ENCODE measurements around the gene CAMK1D. TPM values are rescaled to one million over a fixed set of nuclear protein-coding genes. Genes with fewer than 3 reads are reported as not detected.

Gene CAMK1D
- total and polyA plus RNA-seq, 2 of the 8 experiments (the other 6 are each of a cell fraction or from before 2014, with no cell fraction given): 3.5 to 10.6 TPM

- TF ChIP-seq, protein P1, sequence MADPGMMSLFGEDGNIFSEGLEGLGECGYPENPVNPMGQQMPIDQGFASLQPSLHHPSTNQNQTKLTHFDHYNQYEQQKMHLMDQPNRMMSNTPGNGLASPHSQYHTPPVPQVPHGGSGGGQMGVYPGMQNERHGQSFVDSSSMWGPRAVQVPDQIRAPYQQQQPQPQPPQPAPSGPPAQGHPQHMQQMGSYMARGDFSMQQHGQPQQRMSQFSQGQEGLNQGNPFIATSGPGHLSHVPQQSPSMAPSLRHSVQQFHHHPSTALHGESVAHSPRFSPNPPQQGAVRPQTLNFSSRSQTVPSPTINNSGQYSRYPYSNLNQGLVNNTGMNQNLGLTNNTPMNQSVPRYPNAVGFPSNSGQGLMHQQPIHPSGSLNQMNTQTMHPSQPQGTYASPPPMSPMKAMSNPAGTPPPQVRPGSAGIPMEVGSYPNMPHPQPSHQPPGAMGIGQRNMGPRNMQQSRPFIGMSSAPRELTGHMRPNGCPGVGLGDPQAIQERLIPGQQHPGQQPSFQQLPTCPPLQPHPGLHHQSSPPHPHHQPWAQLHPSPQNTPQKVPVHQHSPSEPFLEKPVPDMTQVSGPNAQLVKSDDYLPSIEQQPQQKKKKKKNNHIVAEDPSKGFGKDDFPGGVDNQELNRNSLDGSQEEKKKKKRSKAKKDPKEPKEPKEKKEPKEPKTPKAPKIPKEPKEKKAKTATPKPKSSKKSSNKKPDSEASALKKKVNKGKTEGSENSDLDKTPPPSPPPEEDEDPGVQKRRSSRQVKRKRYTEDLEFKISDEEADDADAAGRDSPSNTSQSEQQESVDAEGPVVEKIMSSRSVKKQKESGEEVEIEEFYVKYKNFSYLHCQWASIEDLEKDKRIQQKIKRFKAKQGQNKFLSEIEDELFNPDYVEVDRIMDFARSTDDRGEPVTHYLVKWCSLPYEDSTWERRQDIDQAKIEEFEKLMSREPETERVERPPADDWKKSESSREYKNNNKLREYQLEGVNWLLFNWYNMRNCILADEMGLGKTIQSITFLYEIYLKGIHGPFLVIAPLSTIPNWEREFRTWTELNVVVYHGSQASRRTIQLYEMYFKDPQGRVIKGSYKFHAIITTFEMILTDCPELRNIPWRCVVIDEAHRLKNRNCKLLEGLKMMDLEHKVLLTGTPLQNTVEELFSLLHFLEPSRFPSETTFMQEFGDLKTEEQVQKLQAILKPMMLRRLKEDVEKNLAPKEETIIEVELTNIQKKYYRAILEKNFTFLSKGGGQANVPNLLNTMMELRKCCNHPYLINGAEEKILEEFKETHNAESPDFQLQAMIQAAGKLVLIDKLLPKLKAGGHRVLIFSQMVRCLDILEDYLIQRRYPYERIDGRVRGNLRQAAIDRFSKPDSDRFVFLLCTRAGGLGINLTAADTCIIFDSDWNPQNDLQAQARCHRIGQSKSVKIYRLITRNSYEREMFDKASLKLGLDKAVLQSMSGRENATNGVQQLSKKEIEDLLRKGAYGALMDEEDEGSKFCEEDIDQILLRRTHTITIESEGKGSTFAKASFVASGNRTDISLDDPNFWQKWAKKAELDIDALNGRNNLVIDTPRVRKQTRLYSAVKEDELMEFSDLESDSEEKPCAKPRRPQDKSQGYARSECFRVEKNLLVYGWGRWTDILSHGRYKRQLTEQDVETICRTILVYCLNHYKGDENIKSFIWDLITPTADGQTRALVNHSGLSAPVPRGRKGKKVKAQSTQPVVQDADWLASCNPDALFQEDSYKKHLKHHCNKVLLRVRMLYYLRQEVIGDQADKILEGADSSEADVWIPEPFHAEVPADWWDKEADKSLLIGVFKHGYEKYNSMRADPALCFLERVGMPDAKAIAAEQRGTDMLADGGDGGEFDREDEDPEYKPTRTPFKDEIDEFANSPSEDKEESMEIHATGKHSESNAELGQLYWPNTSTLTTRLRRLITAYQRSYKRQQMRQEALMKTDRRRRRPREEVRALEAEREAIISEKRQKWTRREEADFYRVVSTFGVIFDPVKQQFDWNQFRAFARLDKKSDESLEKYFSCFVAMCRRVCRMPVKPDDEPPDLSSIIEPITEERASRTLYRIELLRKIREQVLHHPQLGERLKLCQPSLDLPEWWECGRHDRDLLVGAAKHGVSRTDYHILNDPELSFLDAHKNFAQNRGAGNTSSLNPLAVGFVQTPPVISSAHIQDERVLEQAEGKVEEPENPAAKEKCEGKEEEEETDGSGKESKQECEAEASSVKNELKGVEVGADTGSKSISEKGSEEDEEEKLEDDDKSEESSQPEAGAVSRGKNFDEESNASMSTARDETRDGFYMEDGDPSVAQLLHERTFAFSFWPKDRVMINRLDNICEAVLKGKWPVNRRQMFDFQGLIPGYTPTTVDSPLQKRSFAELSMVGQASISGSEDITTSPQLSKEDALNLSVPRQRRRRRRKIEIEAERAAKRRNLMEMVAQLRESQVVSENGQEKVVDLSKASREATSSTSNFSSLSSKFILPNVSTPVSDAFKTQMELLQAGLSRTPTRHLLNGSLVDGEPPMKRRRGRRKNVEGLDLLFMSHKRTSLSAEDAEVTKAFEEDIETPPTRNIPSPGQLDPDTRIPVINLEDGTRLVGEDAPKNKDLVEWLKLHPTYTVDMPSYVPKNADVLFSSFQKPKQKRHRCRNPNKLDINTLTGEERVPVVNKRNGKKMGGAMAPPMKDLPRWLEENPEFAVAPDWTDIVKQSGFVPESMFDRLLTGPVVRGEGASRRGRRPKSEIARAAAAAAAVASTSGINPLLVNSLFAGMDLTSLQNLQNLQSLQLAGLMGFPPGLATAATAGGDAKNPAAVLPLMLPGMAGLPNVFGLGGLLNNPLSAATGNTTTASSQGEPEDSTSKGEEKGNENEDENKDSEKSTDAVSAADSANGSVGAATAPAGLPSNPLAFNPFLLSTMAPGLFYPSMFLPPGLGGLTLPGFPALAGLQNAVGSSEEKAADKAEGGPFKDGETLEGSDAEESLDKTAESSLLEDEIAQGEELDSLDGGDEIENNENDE (IDR thresholded peaks at IDR 0.05; ENCODE audit: insufficient replicate concordance, low read length): no peak
- TF ChIP-seq CREB1 (IDR thresholded peaks at IDR 0.05) (no peak), HDAC6 (IDR thresholded peaks at IDR 0.05; ENCODE audit: low read depth, low read length) (no peak), BACH1 (IDR thresholded peaks at IDR 0.05; ENCODE audit: low read length) (no peak), HDAC2 (IDR thresholded peaks at IDR 0.05; ENCODE audit: borderline replicate concordance in 1 of 2, low read depth in 2 of 2, low read length in 2 of 2) (no peak), ASH2L (IDR thresholded peaks at IDR 0.05; ENCODE audit: low read length) (no peak), USF2 (IDR thresholded peaks at IDR 0.05; ENCODE audit: low read length) (no peak), RBBP5 (IDR thresholded peaks at IDR 0.05; ENCODE audit: borderline replicate concordance, low read depth, low read length) (no peak), SP4 (IDR thresholded peaks at IDR 0.05; ENCODE audit: low read length) (no peak)
Observed at GRCh38 chr10:12541446-12542067, 192.2 kb downstream of the CAMK1D start (continued).

Data from H1 (cell line).